Fibroblast of villous mesenchyme (primary cell): ENCODE results near the gene MGA. TPM values are rescaled to one million over a fixed set of nuclear protein-coding genes. Genes with fewer than 3 reads are reported as not detected.

Experiments used
- DNase-seq: peaks from one replicate; pipeline ENCODE4 v3.0.0-alpha.2; 2010; ENCODE audit warnings: low read depth
- H3K4me3 ChIP-seq: 2 replicates; pipeline ENCODE4 v1.5.1; 2011; ENCODE audit warnings: low read depth, mild to moderate bottlenecking, low read length
- CTCF ChIP-seq: IDR thresholded peaks from 2 replicates; pipeline ENCODE4 v1.5.1; 2012; ENCODE audit warnings: low read depth, mild to moderate bottlenecking, low read length; ENCODE audit not compliant: insufficient read depth
- small RNA-seq: library from RNA; depleted of rRNA; stranded (forward); fragments of <200 nt; gene quantifications from one replicate; pipeline ENCODE3, GENCODE V24; 2012
- total RNA-seq: library from RNA; depleted of rRNA; stranded (reverse); fragments of >200 nt; gene quantifications from 2 replicates; pipeline ENCODE4 v1.2.3, GENCODE V29; 2012

MGA gene
- total RNA-seq, 1 donor = 41.5 TPM

- H3K4me3 ChIP-seq = no peak overlapping the region
- TF ChIP-seq CTCF = no peak
- DNase-seq = no peak
Measured at GRCh38 chr15:41820791-41821423, 160.7 kb downstream of the MGA start.

- H3K4me3 ChIP-seq = no peak overlapping the region
- no peak for DNase-seq
- no peak for TF ChIP-seq CTCF
Measured at GRCh38 chr15:41821831-41822230, 161.6 kb downstream of the MGA start.

GRCh38 chr15:41822471-41822870 is 162.3 kb downstream of the MGA start:
- no peak for TF ChIP-seq CTCF
- no peak for DNase-seq
- no peak overlapping the region for H3K4me3 ChIP-seq

Small RNAs within 50 kb of the gene (small RNA-seq; reads per million reads assigned to genes)
- not detected for gene MIR626

Other genes with a start within 250 kb of the MGA start
- gene RTF1, start 243.3 kb upstream of the MGA start, total RNA-seq = 30.0 and 37.1 TPM in 2 replicates
- gene ITPKA, start 166.5 kb upstream of the MGA start, total RNA-seq = 0.86 and 1.6 TPM in 2 replicates
- 0.86 and 1.6 TPM in 2 replicates for gene LTK, start 146.6 kb upstream of the MGA start, total RNA-seq
- 14.8 and 26.8 TPM in 2 replicates for gene RPAP1, start 116.1 kb upstream of the MGA start, total RNA-seq
- 13.8 and 14.5 TPM in 2 replicates for gene TYRO3, start 101.2 kb upstream of the MGA start, total RNA-seq
- 30.9 and 36.7 TPM in 2 replicates for gene MAPKBP1, start 114.1 kb downstream of the MGA start, total RNA-seq
- gene JMJD7, start 167.7 kb downstream of the MGA start, total RNA-seq = 2.2 and 3.5 TPM in 2 replicates
- 0.97 and 1.3 TPM in 2 replicates for gene PLA2G4B, start 178.4 kb downstream of the MGA start, total RNA-seq
- gene SPTBN5, start 233.6 kb downstream of the MGA start, total RNA-seq = 0.32 and 0.43 TPM in 2 replicates